H1 (cell line): Measurements from ENCODE around the gene PSTK. TPM values are rescaled to one million over a fixed set of nuclear protein-coding genes. Genes with fewer than 3 reads are reported as not detected.

Experiments used
- CTCF ChIA-PET: fragments of 300-600 bp; sonication (Branson Sonifier 250); formaldehyde crosslinking; loops from one replicate; lab custom pipeline; 2021; ENCODE audit not compliant: partially characterized antibody; lab: Charles Lee
- POLR2A ChIA-PET: fragments of 300-600 bp; sonication (Branson Sonifier 250); formaldehyde crosslinking; loops from one replicate; lab custom pipeline; 2021; ENCODE audit warnings: inconsistent platforms; ENCODE audit not compliant: partially characterized antibody; lab: Charles Lee
- DNase-seq, 2 experiments: peaks; one replicate each; pipeline versions ENCODE4 v3.0.0 to v3.0.0-alpha.2; 2010 to 2022; ENCODE audit warnings: low spot score in 2 of 2, low read depth in 1 of 2, mixed read lengths in 1 of 2
- FAIRE-seq: peaks from 2 replicates; lab custom pipeline; 2011; peaks lifted over from hg19 to GRCh38; lab: Jason Lieb, UNC
- H2AFZ ChIP-seq: 2 replicates; pipeline ENCODE4 v1.8.1; 2012; ENCODE audit warnings: low read length, inconsistent platforms
- H2AK5ac ChIP-seq: 2 replicates; pipeline ENCODE4 v1.6.1; 2013; ENCODE audit warnings: low read depth, low read length
- H2BK120ac ChIP-seq: replicated peaks from 2 replicates; pipeline ENCODE3; 2013; ENCODE audit warnings: low read depth, low read length, inconsistent platforms
- H2BK12ac ChIP-seq: 2 replicates; pipeline ENCODE4 v1.6.1; 2013; ENCODE audit warnings: low read depth, low read length
- H2BK15ac ChIP-seq: 2 replicates; pipeline ENCODE4 v1.6.1; 2013; ENCODE audit warnings: low read length
- H2BK20ac ChIP-seq: 2 replicates; pipeline ENCODE4 v1.6.1; 2013; ENCODE audit warnings: low read length
- H2BK5ac ChIP-seq: 2 replicates; pipeline ENCODE4 v1.6.1; 2013; ENCODE audit warnings: low read depth, low read length
- H3K14ac ChIP-seq: 2 replicates; pipeline ENCODE4 v1.6.1; 2013; ENCODE audit warnings: inconsistent platforms; ENCODE audit not compliant: insufficient read length
- H3K18ac ChIP-seq: 2 replicates; pipeline ENCODE4 v1.6.1; 2013; ENCODE audit warnings: low read length; ENCODE audit errors: extremely low read depth
- H3K23ac ChIP-seq: 2 replicates; pipeline ENCODE4 v1.6.1; 2013; ENCODE audit warnings: inconsistent platforms; ENCODE audit not compliant: insufficient read length
- H3K23me2 ChIP-seq: 2 replicates; pipeline ENCODE4 v1.6.1; 2013; ENCODE audit warnings: low read depth, low read length
- H3K27ac ChIP-seq: 2 replicates; pipeline ENCODE4 v1.6.1; 2011; ENCODE audit warnings: low read depth, low read length, inconsistent platforms
- H3K27me3 ChIP-seq, 4 experiments: replicated peaks in 1 of 4; 1 replicate in 1 of 4; 2 replicates in 3 of 4; pipeline versions ENCODE4 v1.6.1 to v1.8.1; 2011 to 2013; ENCODE audit warnings: low read length in 3 of 4, mild to moderate bottlenecking in 3 of 4, inconsistent platforms in 2 of 4, mixed read lengths in 2 of 4, moderate library complexity in 1 of 4; ENCODE audit not compliant: control insufficient read depth in 3 of 4, insufficient read depth in 3 of 4; ENCODE audit errors: extremely low read depth in 1 of 4
- H3K36me3 ChIP-seq, 4 experiments: 2 replicates each; pipeline versions ENCODE4 v1.6.1 to v1.8.1; 2011 to 2013; ENCODE audit warnings: mild to moderate bottlenecking in 4 of 4, low read length in 3 of 4, moderate library complexity in 2 of 4, control low read depth in 1 of 4, inconsistent platforms in 1 of 4; ENCODE audit not compliant: insufficient read depth in 4 of 4, control insufficient read depth in 2 of 4
- H3K4ac ChIP-seq: replicated peaks from 2 replicates; pipeline ENCODE3; 2013; ENCODE audit warnings: low read length, low read depth, mixed read lengths, inconsistent platforms; ENCODE audit not compliant: insufficient read length
- H3K4me1 ChIP-seq, 4 experiments: replicated peaks in 1 of 4; 1 replicate in 1 of 4; 2 replicates in 3 of 4; pipeline versions ENCODE4 v1.6.1 to v1.8.1; 2011 to 2013; ENCODE audit warnings: low read length in 3 of 4, inconsistent platforms in 2 of 4, mixed read lengths in 1 of 4; ENCODE audit not compliant: insufficient read depth in 4 of 4, control insufficient read depth in 3 of 4
- H3K4me2 ChIP-seq, 2 experiments: 2 replicates each; pipeline versions ENCODE4 v1.6.1 to v1.8.1; 2011 to 2013; ENCODE audit warnings: low read depth in 2 of 2, low read length in 2 of 2, control low read depth in 1 of 2, inconsistent platforms in 1 of 2, mild to moderate bottlenecking in 1 of 2; ENCODE audit not compliant: insufficient read depth in 1 of 2
- H3K4me3 ChIP-seq, 4 experiments: fragments of 200-600, 300-600 bp in 1 of 4; sonication (generic), shearing (Covaris generic), sonication (Bioruptor Twin) in 1 of 4; 2 replicates each; pipeline versions ENCODE4 v1.5.1 to v1.8.1; 2011 to 2016; ENCODE audit warnings: low read length in 4 of 4, low read depth in 3 of 4, control low read depth in 2 of 4, inconsistent platforms in 2 of 4, mild to moderate bottlenecking in 2 of 4, mixed read lengths in 1 of 4, moderate library complexity in 1 of 4; ENCODE audit not compliant: insufficient read depth in 2 of 4; ENCODE audit errors: extremely low read depth in 1 of 4
- H3K56ac ChIP-seq: replicated peaks from 2 replicates; pipeline ENCODE3; 2013; ENCODE audit warnings: low read depth, mild to moderate bottlenecking, mixed read lengths, low read length, inconsistent platforms; ENCODE audit not compliant: insufficient read length
- H3K79me1 ChIP-seq: 2 replicates; pipeline ENCODE4 v1.6.1; 2013; ENCODE audit warnings: low read depth, low read length, control low read depth
- H3K79me2 ChIP-seq, 2 experiments: 2 replicates each; pipeline versions ENCODE4 v1.6.1 to v1.8.1; 2012 to 2013; ENCODE audit warnings: low read length in 2 of 2, mild to moderate bottlenecking in 2 of 2, inconsistent platforms in 1 of 2; ENCODE audit not compliant: insufficient read depth in 2 of 2, control insufficient read depth in 1 of 2
- H3K9ac ChIP-seq, 4 experiments: replicated peaks in 1 of 4; 1 replicate in 1 of 4; 2 replicates in 3 of 4; pipeline versions ENCODE4 v1.6.1 to v1.8.1; 2011 to 2013; ENCODE audit warnings: low read depth in 3 of 4, low read length in 3 of 4, control low read depth in 2 of 4, mild to moderate bottlenecking in 2 of 4, moderate library complexity in 2 of 4, inconsistent platforms in 1 of 4; ENCODE audit errors: extremely low read depth in 1 of 4
- H3K9me3 ChIP-seq, 2 experiments: 2 replicates each; pipeline versions ENCODE4 v1.6.1 to v1.8.1; 2012 to 2013; ENCODE audit warnings: mild to moderate bottlenecking in 2 of 2, moderate library complexity in 2 of 2, control low read depth in 1 of 2, inconsistent platforms in 1 of 2, low read depth in 1 of 2, low read length in 1 of 2, mixed read lengths in 1 of 2; ENCODE audit not compliant: insufficient read depth in 2 of 2
- H4K20me1 ChIP-seq, 2 experiments: replicated peaks in 1 of 2; 2 replicates each; pipeline versions ENCODE3 to v1.8.1; 2011 to 2013; ENCODE audit warnings: inconsistent platforms in 2 of 2, low read length in 2 of 2, mild to moderate bottlenecking in 1 of 2; ENCODE audit not compliant: insufficient read depth in 2 of 2, control insufficient read depth in 1 of 2
- H4K5ac ChIP-seq: 2 replicates; pipeline ENCODE4 v1.6.1; 2013; ENCODE audit warnings: low read length, low read depth, mixed read lengths, inconsistent platforms; ENCODE audit not compliant: insufficient read length
- H4K8ac ChIP-seq: 2 replicates; pipeline ENCODE4 v1.8.0; 2013; ENCODE audit warnings: mild to moderate bottlenecking, moderate library complexity, low read length, inconsistent platforms; ENCODE audit not compliant: insufficient read depth; ENCODE audit errors: extremely low read depth
- H4K91ac ChIP-seq: replicated peaks from 2 replicates; pipeline ENCODE3; 2013; ENCODE audit warnings: low read length, mixed read lengths, inconsistent platforms; ENCODE audit not compliant: insufficient read length
- E2F6 ChIP-seq: IDR thresholded peaks from 2 replicates; pipeline ENCODE4 v1.6.1; 2012; ENCODE audit warnings: inconsistent platforms
- HDAC2 ChIP-seq, 2 experiments: fragments of 300-600 bp in 1 of 2; sonication (generic) in 1 of 2; IDR thresholded peaks; 2 replicates each; pipeline ENCODE4 v1.6.1; 2011 to 2012; ENCODE audit warnings: low read depth in 2 of 2, low read length in 2 of 2, mild to moderate bottlenecking in 2 of 2, moderate library complexity in 2 of 2, borderline replicate concordance in 1 of 2, inconsistent platforms in 1 of 2
- JUND ChIP-seq: IDR thresholded peaks from 2 replicates; pipeline ENCODE4 v1.6.1; 2011; ENCODE audit warnings: mild to moderate bottlenecking, improper control_type of control experiment, low read length
- WGBS, 2 experiments: shearing (Covaris generic) in 1 of 2; methylation state at CpG; one replicate each; pipeline versions ENCODE4 v1.1.6 to v1.1.7; 2013 to 2015; ENCODE audit warnings: low lambda C conversion rate in 2 of 2, mixed read lengths in 2 of 2, inconsistent platforms in 1 of 2, low coverage in 1 of 2, missing lambda C conversion rate in 1 of 2; ENCODE audit not compliant: insufficient replicate concordance in 2 of 2, insufficient coverage in 1 of 2, insufficient read length in 1 of 2; ENCODE audit errors: extremely low coverage in 1 of 2, missing lambda C conversion rate in 1 of 2; 5-methylcytosine and 5-hydroxymethylcytosine counted together
- polyA plus RNA-seq, 7 experiments: library from polyadenylated mRNA; depleted of rRNA in 3 of 7; stranded (reverse) in 5 of 7; unstranded in 2 of 7; fragments of >200 nt in 5 of 7; fragments of 200-250 nt in 2 of 7; gene quantifications; 1 replicate in 5 of 7; 2 replicates in 1 of 7; 4 replicates in 1 of 7; pipeline versions ENCODE4 v1.2.1 to v1.2.3, GENCODE V29; 2011 to 2013; ENCODE audit warnings: missing spikeins in 2 of 7, mixed read lengths in 2 of 7
- total RNA-seq: library from RNA; stranded (reverse); fragmentation: NEBNext Ultra II Directional; extraction: Animal tissue kit (Norgen Biotek cat#: 25700); gene quantifications from 2 replicates; pipeline ENCODE4 v1.2.1, GENCODE V29; 2021

Gene PSTK
- total and polyA plus RNA-seq, 2 of the 8 experiments (the other 6 are each of a cell fraction or from before 2014, with no cell fraction given), result 4.4 to 6.6 TPM

GRCh38 chr10:122998934-122999333, 18.7 kb downstream of the PSTK start:
- H2AFZ ChIP-seq, result no peak overlapping the region
- no peak for TF ChIP-seq JUND
- TF ChIP-seq HDAC2 (IDR thresholded peaks at IDR 0.05; ENCODE audit: borderline replicate concordance in 1 of 2, low read depth in 2 of 2, low read length in 2 of 2), result no peak
- TF ChIP-seq E2F6, result no peak
- TF ChIP-seq, all 59 proteins: peak for 0
- Histone ChIP-seq H2BK120ac (no peak overlapping the region), H3K14ac (no peak overlapping the region), H3K27me3 (no peaks in the 10 kb centered on the region), H3K4ac (no peak overlapping the region), H2BK15ac (no peak overlapping the region), H3K9ac (no peak overlapping the region), H3K18ac (no peak overlapping the region), H3K4me3 (no peak overlapping the region), H4K5ac (no peak overlapping the region), H4K91ac (no peak overlapping the region), H3K4me2 (no peak overlapping the region), H3K79me2 (peaks cover 0 to 35% of the 10 kb centered on the region in 2 experiments; a peak in 2 of 4 replicates), H3K4me1 (no peaks in the 10 kb centered on the region), H2BK20ac (no peak overlapping the region), H2AK5ac (no peak overlapping the region), H2BK12ac (no peak overlapping the region), H4K20me1 (peaks cover 0 to 4% of the 10 kb centered on the region in 2 experiments), H3K23me2 (no peaks in the 10 kb centered on the region), H3K23ac (no peak overlapping the region), H4K8ac (no peak overlapping the region), H3K56ac (no peak overlapping the region), H3K9me3 (no peaks in the 10 kb centered on the region; a peak in 1 of 4 replicates), H3K27ac (no peak overlapping the region), H3K36me3 (peaks cover 0 to 16% (median 6%) of the 10 kb centered on the region in 4 experiments; a peak in 6 of 8 replicates), H2BK5ac (no peak overlapping the region), H3K79me1 (no peaks in the 10 kb centered on the region; the same call in 1 of the 2 replicates)
- CTCF ChIA-PET, result interaction anchor here (1.0 to 4.4 kb wide), 5 partner anchors 9 to 23 kb away, joined by 3 to 24 read pairs (median 4); partner anchors contain the start of gene IKZF5
- DNase-seq, result no peak
- WGBS, 2 experiments, result 84% methylated on average over 3 of the region's 3 CpGs; no CpG with 5 or more reads in 1 of the 2 experiments
- FAIRE-seq, result no peak
- POLR2A ChIA-PET, result interaction anchor here (1.0 to 1.7 kb wide), 4 partner anchors 9 to 17 kb away, joined by 3 to 6 read pairs (median 4); partner anchors contain the start of gene IKZF5
